Retina (tissue), 1 donor: ENCODE measurements around the gene PIGH.

Experiments
- DNase-seq: peaks from one replicate; pipeline ENCODE4 v3.0.0-alpha.2; 2016

The PIGH gene

GRCh38 chr14:67573228-67574010 lies 26.6 kb downstream of the PIGH start:
- DNase-seq = no peak

- DNase-seq = no peak
Measured at GRCh38 chr14:67572608-67573007, 27.5 kb downstream of the PIGH start.

GRCh38 chr14:67571991-67572323 lies 28.1 kb downstream of the PIGH start:
- no peak for DNase-seq

GRCh38 chr14:67571275-67571990 lies 28.6 kb downstream of the PIGH start:
- peak; percentile 64 for DNase-seq

GRCh38 chr14:67570453-67570852 lies 29.6 kb downstream of the PIGH start:
- no peak for DNase-seq

GRCh38 chr14:67569651-67570290 lies 30.3 kb downstream of the PIGH start:
- DNase-seq = peak; percentile 8

GRCh38 chr14:67569011-67569650 lies 30.9 kb downstream of the PIGH start:
- DNase-seq = no peak

GRCh38 chr14:67567654-67568053 lies 32.4 kb downstream of the PIGH start:
- no peak for DNase-seq

- DNase-seq = peak; percentile 4
Measured at GRCh38 chr14:67566908-67567307, 33.2 kb downstream of the PIGH start.

GRCh38 chr14:67564236-67564635 lies 35.8 kb downstream of the PIGH start:
- DNase-seq = no peak

GRCh38 chr14:67562776-67563150 lies 37.3 kb downstream of the PIGH start:
- DNase-seq = no peak

GRCh38 chr14:67562025-67562775 lies 37.9 kb downstream of the PIGH start:
- no peak for DNase-seq

- no peak for DNase-seq
Measured at GRCh38 chr14:67559639-67560038, 40.4 kb downstream of the PIGH start.

GRCh38 chr14:67557656-67558055 lies 42.4 kb downstream of the PIGH start:
- no peak for DNase-seq

- no peak for DNase-seq
Measured at GRCh38 chr14:67557118-67557517, 43.0 kb downstream of the PIGH start.

- no peak for DNase-seq
Measured at GRCh38 chr14:67556671-67557070, 43.4 kb downstream of the PIGH start.

- DNase-seq = no peak
Measured at GRCh38 chr14:67555518-67556090, 44.5 kb downstream of the PIGH start.

- DNase-seq = no peak
Measured at GRCh38 chr14:67554341-67554740, 45.7 kb downstream of the PIGH start.

GRCh38 chr14:67553547-67553946 lies 46.5 kb downstream of the PIGH start:
- DNase-seq = no peak

GRCh38 chr14:67551940-67552339 lies 48.1 kb downstream of the PIGH start:
- no peak for DNase-seq

- no peak for DNase-seq
Measured at GRCh38 chr14:67551123-67551522, 48.9 kb downstream of the PIGH start.

- no peak for DNase-seq
Measured at GRCh38 chr14:67549734-67550133, 50.3 kb downstream of the PIGH start.
